GM18951 (cell line): ENCODE results near the gene RPF1.

ENCODE experiments used
- POLR2A ChIP-seq: IDR thresholded peaks from 4 replicates; pipeline ENCODE4 v1.6.1; 2011; ENCODE audit warnings: mild to moderate bottlenecking; ENCODE audit not compliant: insufficient read length, insufficient read depth; ENCODE audit errors: extremely low read depth
- in situ Hi-C: fragments of 300-500 bp; cut with MboI; formaldehyde crosslinking; loops from one replicate; pipeline ENCODE4 v1.12.0; 2022; ENCODE audit warnings: low sequenced_read_pairs, mixed read lengths, inconsistent platforms; ENCODE audit not compliant: unreplicated experiment

RPF1 gene

GRCh38 chr1:84452436-84452835 is 26.6 kb upstream of the RPF1 start:
- in situ Hi-C loops, result no loop called here
- TF ChIP-seq POLR2A, result no peak

- TF ChIP-seq POLR2A, result no peak
- in situ Hi-C loops, result no loop called here
Observed at GRCh38 chr1:84462118-84462517, 16.9 kb upstream of the RPF1 start.

- in situ Hi-C loops, result no loop called here
- TF ChIP-seq POLR2A, result no peak
Observed at GRCh38 chr1:84467298-84467697, 11.8 kb upstream of the RPF1 start.

GRCh38 chr1:84476225-84476624 is 2.8 kb upstream of the RPF1 start:
- no peak for TF ChIP-seq POLR2A
- in situ Hi-C loops, result no loop called here

- TF ChIP-seq POLR2A, result no peak
- in situ Hi-C loops, result no loop called here
Observed at GRCh38 chr1:84479998-84480397, 932 bp downstream of the RPF1 start.

- in situ Hi-C loops, result no loop called here
- no peak for TF ChIP-seq POLR2A
Observed at GRCh38 chr1:84480650-84481049, 1.6 kb downstream of the RPF1 start.

DNA sequence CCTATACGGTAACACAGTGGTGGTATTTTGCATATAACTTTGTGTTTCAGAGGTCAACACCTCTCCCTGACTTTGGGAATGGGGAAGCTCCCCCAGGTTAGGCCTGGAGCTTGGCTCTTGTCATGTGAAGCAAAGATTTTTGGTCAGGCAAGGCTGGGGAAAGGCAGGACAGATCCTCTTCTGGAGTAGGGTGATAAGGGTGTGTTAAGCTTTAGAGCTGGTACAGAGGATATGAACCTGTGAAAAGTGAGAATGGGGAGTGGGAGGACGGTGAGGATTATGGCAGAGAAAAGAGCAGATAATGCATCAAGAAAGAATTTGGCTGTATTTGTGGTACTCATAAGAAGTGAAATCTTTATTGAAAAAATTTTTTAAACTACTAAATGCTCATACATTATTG is 2.3 kb downstream of the RPF1 start:
- no peak for TF ChIP-seq POLR2A
- in situ Hi-C loops, result no loop called here

GRCh38 chr1:84488107-84488506 is 9.0 kb downstream of the RPF1 start:
- in situ Hi-C loops, result no loop called here
- TF ChIP-seq POLR2A, result no peak

- no peak for TF ChIP-seq POLR2A
- in situ Hi-C loops, result no loop called here
Observed at GRCh38 chr1:84489766-84490165, 10.7 kb downstream of the RPF1 start.

GRCh38 chr1:84492726-84493125 is 13.7 kb downstream of the RPF1 start:
- TF ChIP-seq POLR2A, result no peak
- in situ Hi-C loops, result no loop called here

- in situ Hi-C loops, result no loop called here
- no peak for TF ChIP-seq POLR2A
Observed at GRCh38 chr1:84493747-84494146, 14.7 kb downstream of the RPF1 start.

GRCh38 chr1:84496498-84496897 is 17.4 kb downstream of the RPF1 start:
- in situ Hi-C loops, result no loop called here
- no peak for TF ChIP-seq POLR2A

DNA sequence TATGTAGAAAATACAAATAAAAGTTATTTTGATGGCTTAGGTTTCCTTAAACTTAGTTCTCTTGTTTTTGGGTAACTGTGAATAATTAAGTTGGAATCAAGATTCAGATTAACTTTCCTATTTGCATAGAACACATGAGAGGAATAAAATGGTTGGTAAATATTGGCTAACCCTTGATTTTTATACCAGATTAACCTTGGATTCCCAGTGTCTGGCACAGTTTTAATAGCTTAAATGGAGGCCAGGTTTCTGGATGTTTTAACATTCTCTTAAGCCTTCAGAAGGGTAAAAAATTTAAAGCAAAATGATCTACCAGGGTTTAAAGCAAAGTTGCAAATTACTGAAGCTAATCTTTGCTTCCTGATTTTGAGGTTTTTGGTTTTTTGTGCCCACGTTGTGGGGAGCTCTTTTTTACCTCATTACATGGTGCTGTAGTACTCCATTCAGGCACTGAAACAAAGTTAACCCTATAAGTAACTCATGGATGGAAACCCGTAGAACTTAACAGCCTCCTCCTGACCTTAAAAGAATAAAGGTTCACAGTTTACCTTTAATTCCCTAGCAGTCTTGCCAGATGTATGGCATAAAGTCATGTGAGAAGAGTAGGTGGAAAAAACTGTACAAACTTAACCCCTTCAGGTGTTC is 18.7 kb downstream of the RPF1 start:
- in situ Hi-C loops, result no loop called here
- no peak for TF ChIP-seq POLR2A

GRCh38 chr1:84502927-84503326 is 23.9 kb downstream of the RPF1 start:
- in situ Hi-C loops, result no loop called here
- TF ChIP-seq POLR2A, result no peak
